Measurements from ENCODE around the gene SMARCA4. TPM values are rescaled to one million over a fixed set of nuclear protein-coding genes. Genes with fewer than 3 reads are reported as not detected.

SMARCA4 gene
- total RNA-seq, 1 experiment from 2014 or later = 127 TPM

DNA sequence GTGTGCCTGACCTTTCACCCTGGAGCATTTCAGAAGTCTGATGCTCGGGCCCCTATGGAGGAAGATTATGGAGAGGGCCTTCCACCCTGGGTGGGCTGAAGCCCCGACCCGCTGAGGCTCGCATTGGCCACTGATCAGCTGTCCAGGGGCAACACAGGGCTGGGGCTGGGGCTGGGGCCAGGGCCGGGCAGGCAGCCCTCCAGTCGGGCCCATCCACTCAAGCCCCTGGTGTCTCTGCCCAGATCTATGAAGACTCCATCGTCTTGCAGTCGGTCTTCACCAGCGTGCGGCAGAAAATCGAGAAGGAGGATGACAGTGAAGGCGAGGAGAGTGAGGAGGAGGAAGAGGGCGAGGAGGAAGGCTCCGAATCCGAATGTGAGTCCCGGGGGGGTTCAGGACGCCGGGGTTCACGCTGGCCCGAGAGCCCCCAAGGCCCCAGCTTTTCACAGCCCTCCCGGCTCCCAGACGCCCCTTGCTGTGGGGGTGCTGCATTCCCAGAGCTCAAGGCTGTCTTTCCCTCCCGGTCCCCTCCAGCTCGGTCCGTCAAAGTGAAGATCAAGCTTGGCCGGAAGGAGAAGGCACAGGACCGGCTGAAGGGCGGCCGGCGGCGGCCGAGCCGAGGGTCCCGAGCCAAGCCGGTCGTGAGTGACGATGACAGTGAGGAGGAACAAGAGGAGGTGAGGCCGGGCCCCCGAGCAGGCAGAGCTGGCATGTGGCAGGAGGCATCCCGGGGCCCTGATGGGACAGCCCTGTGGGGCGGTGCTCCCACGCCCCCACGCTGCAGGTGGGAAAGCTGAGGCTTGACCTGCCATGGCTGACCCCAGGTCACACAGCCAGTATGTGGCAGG lies 98.9 kb downstream of the SMARCA4 start:
- BruUV-seq (replicated peaks) = no TSS peak
- CTCF ChIA-PET = interaction anchor here (0.5 kb wide), 1 partner anchor 25 kb away, joined by 3 read pairs; no protein-coding TSS in a partner anchor
- Mint-ChIP-seq H3K4me1 (ENCODE audit: insufficient read depth, unreplicated experiment) (no peaks in the 10 kb centered on the region), H3K27me3 (ENCODE audit: insufficient read depth, unreplicated experiment) (no peaks in the 10 kb centered on the region), H3K36me3 (ENCODE audit: insufficient read depth, unreplicated experiment) (peaks cover 57% of the 10 kb centered on the region), H3K4me3 (ENCODE audit: unreplicated experiment) (no peak overlapping the region), H3K9me3 (ENCODE audit: unreplicated experiment) (no peaks in the 10 kb centered on the region), H3K27ac (ENCODE audit: low read depth, unreplicated experiment) (no peak overlapping the region)
- POLR2A ChIA-PET = interaction anchor here (1.1 kb wide), 1 partner anchor 32 kb away, joined by 3 read pairs; no protein-coding TSS in a partner anchor
- no peak for DNase-seq (ENCODE audit: unreplicated experiment)
- intact Hi-C loops (cut with micrococcal nuclease) = no loop called here
- TF ChIP-seq, protein P1, sequence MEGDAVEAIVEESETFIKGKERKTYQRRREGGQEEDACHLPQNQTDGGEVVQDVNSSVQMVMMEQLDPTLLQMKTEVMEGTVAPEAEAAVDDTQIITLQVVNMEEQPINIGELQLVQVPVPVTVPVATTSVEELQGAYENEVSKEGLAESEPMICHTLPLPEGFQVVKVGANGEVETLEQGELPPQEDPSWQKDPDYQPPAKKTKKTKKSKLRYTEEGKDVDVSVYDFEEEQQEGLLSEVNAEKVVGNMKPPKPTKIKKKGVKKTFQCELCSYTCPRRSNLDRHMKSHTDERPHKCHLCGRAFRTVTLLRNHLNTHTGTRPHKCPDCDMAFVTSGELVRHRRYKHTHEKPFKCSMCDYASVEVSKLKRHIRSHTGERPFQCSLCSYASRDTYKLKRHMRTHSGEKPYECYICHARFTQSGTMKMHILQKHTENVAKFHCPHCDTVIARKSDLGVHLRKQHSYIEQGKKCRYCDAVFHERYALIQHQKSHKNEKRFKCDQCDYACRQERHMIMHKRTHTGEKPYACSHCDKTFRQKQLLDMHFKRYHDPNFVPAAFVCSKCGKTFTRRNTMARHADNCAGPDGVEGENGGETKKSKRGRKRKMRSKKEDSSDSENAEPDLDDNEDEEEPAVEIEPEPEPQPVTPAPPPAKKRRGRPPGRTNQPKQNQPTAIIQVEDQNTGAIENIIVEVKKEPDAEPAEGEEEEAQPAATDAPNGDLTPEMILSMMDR (IDR thresholded peaks at IDR 0.05; ENCODE audit: unreplicated experiment) = no peak

DNA sequence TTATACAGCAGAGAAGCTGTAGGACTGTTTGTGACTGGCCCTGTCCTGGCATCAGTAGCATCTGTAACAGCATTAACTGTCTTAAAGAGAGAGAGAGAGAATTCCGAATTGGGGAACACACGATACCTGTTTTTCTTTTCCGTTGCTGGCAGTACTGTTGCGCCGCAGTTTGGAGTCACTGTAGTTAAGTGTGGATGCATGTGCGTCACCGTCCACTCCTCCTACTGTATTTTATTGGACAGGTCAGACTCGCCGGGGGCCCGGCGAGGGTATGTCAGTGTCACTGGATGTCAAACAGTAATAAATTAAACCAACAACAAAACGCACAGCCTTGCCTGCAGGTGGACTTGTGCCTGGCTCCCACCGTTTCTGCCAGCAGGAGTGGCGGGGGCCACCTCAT lies 101.1 kb downstream of the SMARCA4 start:
- intact Hi-C loops (cut with micrococcal nuclease) = no loop called here
- Mint-ChIP-seq H3K36me3 (ENCODE audit: insufficient read depth, unreplicated experiment) (peaks cover 59% of the 10 kb centered on the region), H3K27me3 (ENCODE audit: insufficient read depth, unreplicated experiment) (no peaks in the 10 kb centered on the region), H3K27ac (ENCODE audit: low read depth, unreplicated experiment) (no peak overlapping the region), H3K9me3 (ENCODE audit: unreplicated experiment) (no peaks in the 10 kb centered on the region), H3K4me1 (ENCODE audit: insufficient read depth, unreplicated experiment) (peaks cover 4% of the 10 kb centered on the region), H3K4me3 (ENCODE audit: unreplicated experiment) (no peak overlapping the region)
- POLR2A ChIA-PET = no interaction called here
- TF ChIP-seq, protein P1 (IDR thresholded peaks at IDR 0.05; ENCODE audit: unreplicated experiment) = no peak
- DNase-seq (ENCODE audit: unreplicated experiment) = no peak
- CTCF ChIA-PET = interaction anchor here (0.7 to 1.2 kb wide), 2 partner anchors 26 to 40 kb away, joined by 3 to 6 read pairs; no protein-coding TSS in a partner anchor
- TSS peak; percentile 70 for BruUV-seq (replicated peaks)

- ChIA-PET CTCF (interaction anchor here (0.6 to 1.3 kb wide), 3 partner anchors 25 to 534 kb away, joined by 4 to 5 read pairs (median 4); no protein-coding TSS in a partner anchor), POLR2A (interaction anchor here (0.8 to 1.4 kb wide), 4 partner anchors 25 to 33 kb away, joined by 3 to 6 read pairs (median 4); no protein-coding TSS in a partner anchor)
- no peak overlapping the region for H3K4me3 Mint-ChIP-seq (ENCODE audit: unreplicated experiment)
- TF ChIP-seq, protein P1 (IDR thresholded peaks at IDR 0.05; ENCODE audit: unreplicated experiment) = no peak
- BruUV-seq (replicated peaks) = no TSS peak
- H3K9me3 Mint-ChIP-seq (ENCODE audit: unreplicated experiment) = no peaks in the 10 kb centered on the region
- no peaks in the 10 kb centered on the region for H3K27me3 Mint-ChIP-seq (ENCODE audit: insufficient read depth, unreplicated experiment)
- H3K27ac Mint-ChIP-seq (ENCODE audit: low read depth, unreplicated experiment) = no peak overlapping the region
- peaks cover 4% of the 10 kb centered on the region for H3K4me1 Mint-ChIP-seq (ENCODE audit: insufficient read depth, unreplicated experiment)
- DNase-seq (ENCODE audit: unreplicated experiment) = no peak
- intact Hi-C loops (cut with micrococcal nuclease) = no loop called here
- peaks cover 48% of the 10 kb centered on the region for H3K36me3 Mint-ChIP-seq (ENCODE audit: insufficient read depth, unreplicated experiment)
Observed at GRCh38 chr19:11063434-11063833, 102.6 kb downstream of the SMARCA4 start.

GRCh38 chr19:11064831-11065303 lies 104.0 kb downstream of the SMARCA4 start:
- BruUV-seq (replicated peaks) = no TSS peak
- H3K27me3 Mint-ChIP-seq (ENCODE audit: insufficient read depth, unreplicated experiment) = no peaks in the 10 kb centered on the region
- intact Hi-C loops (cut with micrococcal nuclease) = no loop called here
- peaks cover 38% of the 10 kb centered on the region for H3K36me3 Mint-ChIP-seq (ENCODE audit: insufficient read depth, unreplicated experiment)
- DNase-seq (ENCODE audit: unreplicated experiment) = peak; percentile 58
- H3K27ac Mint-ChIP-seq (ENCODE audit: low read depth, unreplicated experiment) = no peak overlapping the region
- no peak overlapping the region for H3K4me3 Mint-ChIP-seq (ENCODE audit: unreplicated experiment)
- no peaks in the 10 kb centered on the region for H3K9me3 Mint-ChIP-seq (ENCODE audit: unreplicated experiment)
- TF ChIP-seq, protein P1 (IDR thresholded peaks at IDR 0.05; ENCODE audit: unreplicated experiment) = no peak
- ChIA-PET POLR2A (interaction anchor here (1.0 to 1.4 kb wide), 4 partner anchors 24 to 66 kb away, joined by 3 to 4 read pairs (median 3); partner anchors contain the start of gene LDLR), CTCF (interaction anchor here (0.8 to 1.1 kb wide), 3 partner anchors 15 to 78 kb away, joined by 4 to 6 read pairs (median 4); no protein-coding TSS in a partner anchor)
- peaks cover 4% of the 10 kb centered on the region for H3K4me1 Mint-ChIP-seq (ENCODE audit: insufficient read depth, unreplicated experiment)

Data from MCF 10A (cell line).